ENCODE measurements around the gene DMBT1. TPM values are rescaled to one million over a fixed set of nuclear protein-coding genes. Genes with fewer than 3 reads are reported as not detected.

Gene DMBT1
- total and polyA plus RNA-seq, 2 donors (not counting 1 experiment from before 2014, with no cell fraction given): not detected

GRCh38 chr10:122537545-122537944, 23.0 kb upstream of the DMBT1 start:
- H3K4me1 ChIP-seq (ENCODE audit: control insufficient read depth in 2 of 2, insufficient read depth in 2 of 2, low read length in 2 of 2): no peaks in the 10 kb centered on the region
- WGBS (ENCODE audit: insufficient coverage): no CpG with 5 or more reads among the region's 2 CpGs
- H2AFZ ChIP-seq (ENCODE audit: insufficient read depth, low read depth, low read length, poor library complexity, severe bottlenecking): no peak overlapping the region
- no peaks in the 10 kb centered on the region for H3K9me3 ChIP-seq (ENCODE audit: control extremely low read depth in 1 of 3, control insufficient read depth in 2 of 3, insufficient read depth in 1 of 3, low read length in 2 of 3)
- Mint-ChIP-seq H3K27me3 (peaks cover 19% of the 10 kb centered on the region), H3K27ac (no peak overlapping the region), H3K4me1 (peaks cover 2% of the 10 kb centered on the region), H3K4me3 (no peak overlapping the region), H3K9me3 (ENCODE audit: insufficient read depth) (no peaks in the 10 kb centered on the region)
- intact Hi-C loops (cut with micrococcal nuclease): no loop called here
- no peak for ATAC-seq (ENCODE audit: low read depth)
- no peak overlapping the region for H3K4me2 ChIP-seq (replicated peaks; ENCODE audit: low read depth, low read length, poor library complexity, severe bottlenecking)
- TF ChIP-seq CTCF (IDR thresholded peaks at IDR 0.05) (no peak), EZH2 (IDR thresholded peaks at IDR 0.05; ENCODE audit: borderline replicate concordance, insufficient read depth, low read depth, low read length, poor library complexity, severe bottlenecking) (no peak)
- H3K27me3 ChIP-seq (replicated peaks in 1 of 4; ENCODE audit: control extremely low read depth in 1 of 4, control insufficient read depth in 3 of 4, insufficient read depth in 4 of 4, low read length in 3 of 4): no peaks in the 10 kb centered on the region
- no peaks in the 10 kb centered on the region for H3K36me3 ChIP-seq (replicated peaks in 1 of 2; ENCODE audit: control extremely low read depth in 1 of 2, control insufficient read depth in 1 of 2, extremely low read depth in 1 of 2, insufficient read depth in 2 of 2, low read length in 1 of 2)
- no peak overlapping the region for H3K9ac ChIP-seq (ENCODE audit: low read length)
- no peaks in the 10 kb centered on the region for H4K20me1 ChIP-seq (ENCODE audit: control insufficient read depth, insufficient read depth, low read length, poor library complexity, severe bottlenecking)
- DNase-seq: no peak
- no peaks in the 10 kb centered on the region for H3K79me2 ChIP-seq (ENCODE audit: control insufficient read depth, insufficient read depth, low read length)
- CTCF ChIA-PET: no interaction called here
- H3K27ac ChIP-seq (ENCODE audit: low read length in 2 of 2): no peak overlapping the region
- POLR2A ChIA-PET: no interaction called here
- no peak overlapping the region for H3K4me3 ChIP-seq (ENCODE audit: control extremely low read depth in 1 of 5, extremely low read depth in 1 of 5, insufficient read depth in 1 of 5, low read depth in 2 of 5, low read length in 4 of 5)

GRCh38 chr10:122541541-122542002, 19.0 kb upstream of the DMBT1 start:
- POLR2A ChIA-PET: no interaction called here
- no peak for DNase-seq

More at GRCh38 chr10:122541541-122542002, 19.0 kb upstream of the DMBT1 start:
- no peaks in the 10 kb centered on the region for H4K20me1 ChIP-seq (ENCODE audit: control insufficient read depth, insufficient read depth, low read length, poor library complexity, severe bottlenecking)
- peaks cover 2% of the 10 kb centered on the region for H3K4me1 Mint-ChIP-seq
- ATAC-seq (ENCODE audit: low read depth): no peak
- no peaks in the 10 kb centered on the region for H3K4me1 ChIP-seq (ENCODE audit: control insufficient read depth in 2 of 2, insufficient read depth in 2 of 2, low read length in 2 of 2)
- no peak overlapping the region for H3K4me3 Mint-ChIP-seq
- no peaks in the 10 kb centered on the region for H3K9me3 Mint-ChIP-seq (ENCODE audit: insufficient read depth)
- no peak overlapping the region for H3K4me3 ChIP-seq (ENCODE audit: control extremely low read depth in 1 of 5, extremely low read depth in 1 of 5, insufficient read depth in 1 of 5, low read depth in 2 of 5, low read length in 4 of 5)
- no CpG with 5 or more reads among the region's 4 CpGs for WGBS (ENCODE audit: insufficient coverage)
- no peak overlapping the region for H2AFZ ChIP-seq (ENCODE audit: insufficient read depth, low read depth, low read length, poor library complexity, severe bottlenecking)
- H3K27ac Mint-ChIP-seq: no peak overlapping the region
- TF ChIP-seq CTCF (IDR thresholded peaks at IDR 0.05): no peak
- TF ChIP-seq EZH2 (IDR thresholded peaks at IDR 0.05; ENCODE audit: borderline replicate concordance, insufficient read depth, low read depth, low read length, poor library complexity, severe bottlenecking): no peak
- H3K36me3 ChIP-seq (replicated peaks in 1 of 2; ENCODE audit: control extremely low read depth in 1 of 2, control insufficient read depth in 1 of 2, extremely low read depth in 1 of 2, insufficient read depth in 2 of 2, low read length in 1 of 2): no peaks in the 10 kb centered on the region
- no peaks in the 10 kb centered on the region for H3K27me3 ChIP-seq (replicated peaks in 1 of 4; ENCODE audit: control extremely low read depth in 1 of 4, control insufficient read depth in 3 of 4, insufficient read depth in 4 of 4, low read length in 3 of 4)
- H3K9me3 ChIP-seq (ENCODE audit: control extremely low read depth in 1 of 3, control insufficient read depth in 2 of 3, insufficient read depth in 1 of 3, low read length in 2 of 3): no peaks in the 10 kb centered on the region
- CTCF ChIA-PET: interaction anchor here (1.6 kb wide), 1 partner anchor 24 kb away, joined by 3 read pairs; no protein-coding TSS in a partner anchor
- no peaks in the 10 kb centered on the region for H3K79me2 ChIP-seq (ENCODE audit: control insufficient read depth, insufficient read depth, low read length)
- no peak overlapping the region for H3K4me2 ChIP-seq (replicated peaks; ENCODE audit: low read depth, low read length, poor library complexity, severe bottlenecking)
- H3K9ac ChIP-seq (ENCODE audit: low read length): no peak overlapping the region
- no peak overlapping the region for H3K27ac ChIP-seq (ENCODE audit: low read length in 2 of 2)
- peaks cover 35% of the 10 kb centered on the region for H3K27me3 Mint-ChIP-seq
- intact Hi-C loops (cut with micrococcal nuclease): no loop called here

Data from B cell (primary cell).